Amniotic epithelial cell (primary cell): ENCODE results near the gene TCP1.
A peak's percentile ranks its signal among the peaks of the same experiment; 100 is the strongest.
"Not testable (repeated sequence)": the region's sequence is repeated elsewhere in the genome, so short reads cannot be mapped to it uniquely, and the experiment has no call there.

Source experiments
- DNase-seq: peaks from one replicate; pipeline ENCODE4 v3.0.0-alpha.2; 2010; ENCODE audit warnings: low read depth

Gene TCP1

GRCh38 chr6:159817951-159818739 lies 28.7 kb upstream of the TCP1 start:
- DNase-seq: no peak

GRCh38 chr6:159816775-159817174 lies 27.4 kb upstream of the TCP1 start:
- not testable (repeated sequence) for DNase-seq

DNA sequence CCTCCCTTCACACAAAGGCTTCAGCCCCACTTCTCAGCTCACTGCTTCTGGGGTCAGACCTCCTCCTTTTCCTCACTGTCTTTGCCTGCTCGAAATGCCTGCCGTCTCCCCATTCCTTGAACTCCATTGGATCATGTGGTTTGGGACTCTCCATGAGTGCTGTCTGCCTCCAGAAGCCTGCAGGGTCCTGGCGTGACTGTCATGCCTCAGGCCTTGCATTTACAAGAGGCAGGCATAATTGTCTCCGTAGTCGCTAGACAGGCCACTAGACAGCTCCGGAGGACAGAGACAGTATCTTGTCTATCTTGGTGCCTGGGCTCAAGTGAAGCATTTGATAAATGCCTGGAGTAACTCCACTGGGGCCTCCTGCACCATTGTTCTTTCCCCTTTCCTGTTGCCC lies 26.0 kb upstream of the TCP1 start:
- no peak for DNase-seq

DNA sequence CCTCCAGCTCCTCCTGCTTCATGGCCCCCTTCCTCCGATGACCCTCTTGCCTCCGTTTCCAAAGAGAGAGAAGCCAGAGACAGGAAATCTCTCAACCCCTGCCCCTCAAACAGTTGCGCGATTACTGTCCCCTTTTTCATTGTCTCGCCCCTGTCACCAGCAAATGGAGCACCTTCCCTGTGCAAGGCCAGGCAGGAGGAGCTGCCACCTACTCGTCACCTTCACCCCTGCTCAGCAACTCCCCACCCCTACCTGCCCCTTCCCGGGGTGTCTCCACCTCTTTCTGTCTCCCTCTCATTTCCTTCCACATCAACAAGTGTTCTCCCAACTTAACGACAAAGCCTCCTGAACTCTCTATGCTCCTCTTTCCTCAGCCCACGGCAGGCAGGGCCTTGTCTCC lies 24.4 kb upstream of the TCP1 start:
- no peak for DNase-seq

- no peak for DNase-seq
Measured at GRCh38 chr6:159809149-159809548, 19.7 kb upstream of the TCP1 start.

DNA sequence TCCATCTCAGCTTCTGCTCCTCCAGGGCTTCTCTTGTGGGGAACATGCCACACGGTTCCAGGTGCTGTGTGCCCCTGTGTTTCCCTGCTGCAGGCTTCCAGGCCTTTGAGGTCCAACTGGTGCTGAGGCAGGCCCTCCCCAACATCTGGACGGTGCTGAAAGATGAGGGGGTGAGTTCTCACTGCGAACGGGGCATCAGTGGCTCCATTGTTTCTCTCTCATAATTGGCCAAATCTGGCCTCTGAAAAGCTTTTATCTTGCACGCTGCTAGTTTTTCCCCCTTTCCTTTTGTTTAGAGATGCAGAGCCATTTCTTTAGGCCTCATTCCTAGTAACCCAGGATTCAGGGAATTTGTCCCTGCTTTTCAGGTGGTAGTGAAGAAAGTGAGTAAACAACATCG lies 19.2 kb upstream of the TCP1 start:
- no peak for DNase-seq

GRCh38 chr6:159807150-159807858 lies 17.9 kb upstream of the TCP1 start:
- DNase-seq: peak; percentile 65

- peak; percentile 94 for DNase-seq
Measured at GRCh38 chr6:159806021-159806458, 16.6 kb upstream of the TCP1 start.

- peak; percentile 45 for DNase-seq
Measured at GRCh38 chr6:159805440-159806020, 16.1 kb upstream of the TCP1 start.

- DNase-seq: no peak
Measured at GRCh38 chr6:159804504-159804903, 15.1 kb upstream of the TCP1 start.

GRCh38 chr6:159801935-159802334 lies 12.5 kb upstream of the TCP1 start:
- DNase-seq: peak; percentile 43

DNA sequence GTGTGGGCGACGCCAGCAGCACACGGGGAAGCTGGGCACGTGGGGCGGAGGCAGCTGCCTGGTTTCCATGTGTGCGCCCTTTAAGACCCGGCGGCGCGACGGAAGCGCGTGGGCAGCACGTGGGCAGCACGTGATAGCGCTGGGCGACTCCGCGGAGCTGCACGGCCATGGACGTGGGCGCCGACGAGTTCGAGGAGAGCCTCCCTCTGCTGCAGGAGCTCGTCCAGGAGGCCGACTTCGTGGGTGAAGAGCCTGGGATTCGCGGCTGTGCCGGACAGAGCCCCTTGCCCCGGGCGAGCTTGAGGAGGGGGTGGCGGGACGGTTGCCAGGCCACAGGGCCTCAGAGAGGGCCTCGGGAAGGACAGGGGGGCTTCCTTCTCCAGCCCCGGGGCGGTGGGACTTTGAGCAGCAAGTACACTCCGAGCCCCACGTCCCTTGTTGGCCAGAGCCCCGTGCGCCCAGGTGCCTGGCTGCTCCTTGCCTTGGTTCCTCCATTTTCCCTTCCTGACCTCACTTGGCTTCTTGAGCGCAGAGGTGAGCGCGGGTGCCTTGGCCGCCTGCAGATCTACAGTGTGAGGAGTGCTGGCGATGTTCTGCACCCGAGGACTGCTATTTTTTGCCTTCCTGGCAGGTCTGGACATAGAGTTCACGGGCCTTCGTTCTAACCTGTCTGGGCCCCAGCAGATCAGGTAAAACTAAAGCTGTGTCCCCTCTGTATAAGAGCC lies 10.9 kb upstream of the TCP1 start, which contains the start of gene PNLDC1:
TSS of gene PNLDC1 (plus strand) at position 136 of the 725 bp plus-strand sequence. CDS start at position 168, 32 bp downstream.
- DNase-seq: no peak

- no peak for DNase-seq
Measured at GRCh38 chr6:159797554-159797953, 8.2 kb upstream of the TCP1 start.

GRCh38 chr6:159794976-159795375 lies 5.6 kb upstream of the TCP1 start:
- not testable (repeated sequence) for DNase-seq

- no peak for DNase-seq
Measured at GRCh38 chr6:159790956-159791598, 1.7 kb upstream of the TCP1 start.

- DNase-seq: peak; percentile 98
Measured at GRCh38 chr6:159790149-159790955, 950 bp upstream of the TCP1 start, which contains the start of gene MRPL18. TSS of gene MRPL18 (plus strand) at chr6:159790467. CDS start at chr6:159790588, 121 bp downstream.

GRCh38 chr6:159788753-159789376 lies 537 bp downstream of the TCP1 start:
- peak; percentile 44 for DNase-seq

DNA sequence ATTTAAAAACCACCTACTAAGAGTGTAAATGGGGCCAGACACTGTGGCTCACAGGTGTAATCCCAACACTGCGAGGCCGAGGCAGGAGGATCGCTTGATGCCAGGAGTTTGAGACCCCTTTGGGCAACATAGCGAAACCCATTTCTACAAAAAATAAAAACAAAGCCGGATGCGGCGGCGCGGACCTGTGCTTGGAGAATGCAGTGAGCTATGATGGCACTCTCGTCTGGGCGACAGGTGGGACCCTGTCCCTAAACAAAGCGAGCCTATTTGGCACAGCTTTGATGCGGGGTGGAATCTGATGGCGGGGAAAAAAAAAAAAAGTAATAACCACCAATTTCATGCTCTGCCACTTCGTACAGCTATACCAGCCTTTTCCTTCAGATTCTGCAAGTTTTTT lies 1.1 kb downstream of the TCP1 start:
- DNase-seq: no peak

DNA sequence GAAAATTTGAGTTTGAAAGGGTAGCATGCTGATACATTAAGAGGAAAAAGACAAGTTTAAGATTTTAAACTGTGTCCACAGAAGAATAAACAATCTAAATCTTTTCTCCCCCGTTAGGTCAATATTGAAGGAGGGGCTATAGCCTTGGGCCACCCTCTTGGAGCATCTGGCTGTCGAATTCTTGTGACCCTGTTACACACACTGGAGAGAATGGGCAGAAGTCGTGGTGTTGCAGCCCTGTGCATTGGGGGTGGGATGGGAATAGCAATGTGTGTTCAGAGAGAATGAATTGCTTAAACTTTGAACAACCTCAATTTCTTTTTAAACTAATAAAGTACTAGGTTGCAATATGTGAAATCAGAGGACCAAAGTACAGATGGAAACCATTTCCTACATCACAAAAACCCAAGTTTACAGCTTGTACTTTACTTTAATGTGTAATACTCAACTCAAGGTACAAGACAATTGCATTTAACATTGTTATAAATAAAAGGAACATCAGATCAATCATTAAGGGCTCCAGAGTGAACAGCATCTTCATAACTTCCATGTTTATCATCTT lies 10.8 kb downstream of the TCP1 start:
- no peak for DNase-seq

- no peak for DNase-seq
Measured at GRCh38 chr6:159778131-159778530, 11.3 kb downstream of the TCP1 start.
